Measurements from ENCODE around the gene CD86. TPM values are rescaled to one million over a fixed set of nuclear protein-coding genes. Genes with fewer than 3 reads are reported as not detected.

CD86 gene
- total and polyA plus RNA-seq, 2 of the 8 experiments (the other 6 are each of a cell fraction or from before 2014, with no cell fraction given): 0.12 to 0.30 TPM

DNA sequence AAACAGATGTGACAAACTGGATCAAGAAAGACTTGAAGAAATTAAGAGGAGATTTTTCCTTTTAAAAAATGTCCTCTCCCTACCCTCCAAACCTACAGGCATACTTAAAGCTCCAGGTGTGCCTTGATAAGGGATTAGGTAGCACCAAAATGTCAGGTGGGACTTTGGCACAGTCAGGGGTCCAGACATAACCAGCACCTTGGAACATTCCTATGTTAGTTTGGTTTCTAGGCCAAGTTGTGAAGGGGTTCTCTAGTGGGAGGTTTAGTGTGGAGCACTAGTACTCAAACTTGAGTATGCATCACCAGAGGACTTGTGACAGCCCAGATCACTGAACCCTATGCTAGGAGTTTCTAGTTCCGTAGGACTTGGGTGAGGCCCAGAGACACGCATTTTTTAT lies 47.0 kb upstream of the CD86 start:
- H2BK5ac ChIP-seq (ENCODE audit: low read depth, low read length): no peak overlapping the region
- H3K4ac ChIP-seq (replicated peaks; ENCODE audit: insufficient read length, low read depth, low read length): no peak overlapping the region
- H3K14ac ChIP-seq (ENCODE audit: insufficient read length): no peak overlapping the region
- H3K9me3 ChIP-seq (ENCODE audit: insufficient read depth in 2 of 2, low read depth in 1 of 2, low read length in 1 of 2): no peaks in the 10 kb centered on the region
- H2BK15ac ChIP-seq (ENCODE audit: low read length): no peak overlapping the region
- no peaks in the 10 kb centered on the region for H3K79me1 ChIP-seq (ENCODE audit: low read depth, low read length)
- ChIA-PET CTCF (ENCODE audit: partially characterized antibody) (interaction anchor here (9.6 kb wide), 1 partner anchor 11 kb away, joined by 64 read pairs; no protein-coding TSS in a partner anchor), POLR2A (ENCODE audit: partially characterized antibody) (interaction anchor here (1.5 kb wide), 1 partner anchor 12 kb away, joined by 6 read pairs; no protein-coding TSS in a partner anchor)
- H3K79me2 ChIP-seq (ENCODE audit: control insufficient read depth in 1 of 2, insufficient read depth in 2 of 2, low read length in 2 of 2): no peaks in the 10 kb centered on the region
- H3K4me2 ChIP-seq (ENCODE audit: insufficient read depth in 1 of 2, low read depth in 2 of 2, low read length in 2 of 2): no peak overlapping the region
- H3K23ac ChIP-seq (ENCODE audit: insufficient read length): no peak overlapping the region
- no peak overlapping the region for H2BK12ac ChIP-seq (ENCODE audit: low read depth, low read length)
- FAIRE-seq (no peak), DNase-seq (ENCODE audit: low read depth in 1 of 2, low spot score in 2 of 2) (no peak)
- WGBS, 2 experiments (ENCODE audit: extremely low coverage in 1 of 2, insufficient coverage in 1 of 2, insufficient read length in 1 of 2, insufficient replicate concordance in 2 of 2, low coverage in 1 of 2, low lambda C conversion rate in 2 of 2, missing lambda C conversion rate in 1 of 2): no CpG with 5 or more reads among the region's 2 CpGs
- no peaks in the 10 kb centered on the region for H3K27me3 ChIP-seq (replicated peaks in 1 of 4; ENCODE audit: control insufficient read depth in 3 of 4, extremely low read depth in 1 of 4, insufficient read depth in 3 of 4, low read length in 3 of 4)
- no peaks in the 10 kb centered on the region for H3K23me2 ChIP-seq (ENCODE audit: low read depth, low read length)
- H3K18ac ChIP-seq (ENCODE audit: extremely low read depth, low read length): no peak overlapping the region
- no peak overlapping the region for H2BK20ac ChIP-seq (ENCODE audit: low read length)
- no peaks in the 10 kb centered on the region for H4K20me1 ChIP-seq (replicated peaks in 1 of 2; ENCODE audit: control insufficient read depth in 1 of 2, insufficient read depth in 2 of 2, low read length in 2 of 2)
- H3K9ac ChIP-seq (replicated peaks in 1 of 4; ENCODE audit: extremely low read depth in 1 of 4, low read depth in 3 of 4, low read length in 3 of 4): no peak overlapping the region
- H4K5ac ChIP-seq (ENCODE audit: insufficient read length, low read depth, low read length): no peak overlapping the region
- no peak overlapping the region for H3K4me3 ChIP-seq (ENCODE audit: extremely low read depth in 1 of 4, insufficient read depth in 2 of 4, low read depth in 3 of 4, low read length in 4 of 4)
- H2BK120ac ChIP-seq (replicated peaks; ENCODE audit: low read depth, low read length): no peak overlapping the region
- no peak overlapping the region for H2AK5ac ChIP-seq (ENCODE audit: low read depth, low read length)
- no peaks in the 10 kb centered on the region for H3K36me3 ChIP-seq (ENCODE audit: control insufficient read depth in 2 of 4, insufficient read depth in 4 of 4, low read length in 3 of 4)
- H3K4me1 ChIP-seq (replicated peaks in 1 of 4; ENCODE audit: control insufficient read depth in 3 of 4, insufficient read depth in 4 of 4, low read length in 3 of 4): peaks cover 0 to 10% (median 1%) of the 10 kb centered on the region in 4 experiments; a peak in 1 of 7 replicates
- H4K91ac ChIP-seq (replicated peaks; ENCODE audit: insufficient read length, low read length): peak overlapping the region; percentile 20
- no peak overlapping the region for H2AFZ ChIP-seq (ENCODE audit: low read length)
- H4K8ac ChIP-seq (ENCODE audit: extremely low read depth, insufficient read depth, low read length): no peak overlapping the region
- no peak overlapping the region for H3K56ac ChIP-seq (replicated peaks; ENCODE audit: insufficient read length, low read depth, low read length)
- no peak overlapping the region for H3K27ac ChIP-seq (ENCODE audit: low read depth, low read length)
- no peak for TF ChIP-seq POLR2AphosphoS5 (IDR thresholded peaks at IDR 0.05; ENCODE audit: low read depth, low read length)
